GM12874 (cell line): ENCODE data around the gene SPIN4.

Source experiments
- CTCF ChIP-seq: IDR thresholded peaks from 2 replicates; pipeline ENCODE4 v1.5.1; 2011; ENCODE audit warnings: low read depth, mild to moderate bottlenecking, control low read depth, low read length, moderate library complexity; ENCODE audit not compliant: insufficient read depth

Gene SPIN4

GRCh38 chrX:63350941-63351616 lies at the start of gene SPIN4:
Gene SPIN4, minus strand, starts transcription at chrX:63351332. Its CDS starts 513 bp downstream, at chrX:63350819.
- TF ChIP-seq CTCF = no peak

DNA sequence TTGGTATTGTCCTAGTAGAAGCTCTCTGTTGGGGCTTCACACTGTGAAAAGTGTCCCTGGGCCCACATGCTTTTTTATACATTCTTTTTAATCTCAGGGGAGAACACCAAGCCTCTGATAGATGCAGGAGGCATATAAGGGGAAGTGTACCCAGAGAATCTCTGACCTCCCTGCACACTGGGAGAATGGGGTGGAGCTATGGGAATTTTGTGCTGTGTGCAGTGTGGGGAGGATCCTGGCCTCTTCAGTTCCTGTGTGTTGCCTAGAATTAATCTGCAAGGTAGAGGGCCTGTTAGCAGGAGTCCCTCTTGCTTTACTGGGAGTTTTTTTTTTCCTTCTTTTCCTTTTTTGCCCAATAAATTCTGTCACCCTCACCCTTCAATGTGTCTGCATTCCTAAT lies 49.2 kb upstream of the SPIN4 start:
- no peak for TF ChIP-seq CTCF

GRCh38 chrX:63394872-63395271 lies 43.7 kb upstream of the SPIN4 start:
- no peak for TF ChIP-seq CTCF

DNA sequence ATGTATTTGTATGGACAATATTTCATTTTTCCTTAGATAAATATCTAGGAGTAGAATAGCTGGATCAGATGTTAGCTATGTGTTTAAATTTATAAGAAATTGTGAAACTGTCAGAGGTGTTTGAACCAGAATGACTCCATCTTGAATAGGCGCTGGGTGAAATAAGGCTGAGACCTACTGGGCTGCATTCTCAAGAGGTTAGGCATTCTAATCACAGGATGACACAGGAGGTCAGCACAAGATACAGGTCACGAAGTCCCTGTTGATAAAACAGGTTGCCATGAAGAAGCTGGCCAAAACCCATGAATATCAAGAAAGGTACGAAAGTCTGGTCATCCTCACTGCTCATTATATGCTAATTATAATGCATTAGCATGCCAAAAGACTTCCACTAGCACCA lies 36.3 kb upstream of the SPIN4 start:
- no peak for TF ChIP-seq CTCF

DNA sequence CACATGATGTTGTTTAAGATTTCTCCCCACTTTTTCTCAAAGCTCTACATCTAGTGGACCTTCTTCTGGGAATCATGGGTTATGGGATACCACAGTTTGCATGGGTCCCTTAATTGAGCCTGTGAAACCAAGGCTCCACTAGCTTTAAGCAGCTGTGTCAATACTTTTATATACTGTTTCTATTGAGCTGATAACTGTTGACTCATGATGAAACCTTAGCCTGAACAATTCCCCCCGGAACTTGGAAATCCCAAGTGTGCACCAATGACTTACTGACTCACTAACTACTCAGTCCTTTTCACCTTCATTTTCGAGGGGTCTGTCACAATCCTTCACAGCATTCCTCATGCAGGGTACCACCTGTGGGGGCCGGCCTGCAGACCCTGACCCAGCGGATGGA lies 12.7 kb upstream of the SPIN4 start:
- TF ChIP-seq CTCF = no peak

GRCh38 chrX:63361494-63361893 lies 10.4 kb upstream of the SPIN4 start:
- TF ChIP-seq CTCF = no peak

DNA sequence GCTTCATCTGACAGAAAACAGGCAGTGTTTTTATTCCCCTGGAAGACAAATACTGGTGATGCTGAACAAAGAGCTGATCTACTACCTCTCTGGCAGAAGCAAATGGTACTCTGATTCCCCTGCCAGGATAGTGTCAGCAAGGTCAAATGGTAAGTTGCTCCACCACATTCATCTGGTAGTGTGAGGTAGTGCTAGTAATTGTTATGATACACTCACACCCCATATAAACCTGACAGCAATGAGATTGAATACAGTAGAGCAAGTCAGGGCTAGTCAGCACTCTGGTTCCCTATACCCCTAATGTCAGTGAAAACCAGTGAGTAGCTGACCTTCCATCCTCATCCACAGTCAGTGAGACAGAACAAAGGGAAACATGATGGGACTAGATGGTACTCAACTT lies 3.4 kb upstream of the SPIN4 start:
- TF ChIP-seq CTCF = no peak
